HUES48 (cell line): ENCODE measurements around the gene OR51E2.

Experiments used
- H3K27ac ChIP-seq: one replicate; pipeline ENCODE4 v1.7.0; 2013; ENCODE audit warnings: low read depth, low read length, inconsistent platforms
- H3K27me3 ChIP-seq: 2 replicates; pipeline ENCODE4 v1.6.1; 2013; ENCODE audit warnings: mild to moderate bottlenecking, low read length; ENCODE audit not compliant: control insufficient read depth, insufficient read depth
- H3K36me3 ChIP-seq: 2 replicates; pipeline ENCODE4 v1.6.1; 2013; ENCODE audit warnings: low read length; ENCODE audit not compliant: control insufficient read depth, insufficient read depth
- H3K4me1 ChIP-seq: 2 replicates; pipeline ENCODE4 v1.6.1; 2013; ENCODE audit warnings: mild to moderate bottlenecking, low read length; ENCODE audit not compliant: control insufficient read depth, insufficient read depth
- H3K4me3 ChIP-seq: 2 replicates; pipeline ENCODE4 v1.5.1; 2013; ENCODE audit warnings: mild to moderate bottlenecking, low read depth, low read length
- H3K9ac ChIP-seq: 2 replicates; pipeline ENCODE4 v1.6.1; 2013; ENCODE audit warnings: mild to moderate bottlenecking, low read depth, low read length, moderate library complexity
- H3K9me3 ChIP-seq: 2 replicates; pipeline ENCODE4 v1.6.1; 2013; ENCODE audit warnings: low read length; ENCODE audit not compliant: control insufficient read depth, insufficient read depth

OR51E2 gene

DNA sequence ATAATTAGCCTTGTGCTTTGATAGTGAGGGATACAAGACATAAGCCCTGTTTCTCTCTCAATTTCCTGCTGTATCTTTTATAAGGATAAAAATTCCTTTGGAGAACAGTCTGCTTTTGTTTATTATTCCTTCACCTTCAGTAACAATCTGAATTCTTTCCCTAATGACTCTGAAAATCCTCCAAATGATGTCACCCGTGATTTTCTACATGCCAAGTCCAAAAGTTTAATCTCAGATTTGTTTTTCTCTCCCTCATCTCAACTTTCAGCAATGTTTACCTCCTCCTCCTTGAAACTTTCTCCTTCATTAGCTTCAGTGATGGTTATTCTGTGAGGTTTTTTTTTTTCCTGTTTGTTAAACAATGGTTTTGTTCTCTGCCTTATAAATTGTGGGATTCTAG, 2.2 kb downstream of the OR51E2 start:
- Histone ChIP-seq H3K9me3 (no peaks in the 10 kb centered on the region), H3K27ac (no peak overlapping the region), H3K4me3 (no peak overlapping the region), H3K27me3 (no peaks in the 10 kb centered on the region), H3K9ac (no peak overlapping the region), H3K4me1 (no peaks in the 10 kb centered on the region), H3K36me3 (no peaks in the 10 kb centered on the region)

DNA sequence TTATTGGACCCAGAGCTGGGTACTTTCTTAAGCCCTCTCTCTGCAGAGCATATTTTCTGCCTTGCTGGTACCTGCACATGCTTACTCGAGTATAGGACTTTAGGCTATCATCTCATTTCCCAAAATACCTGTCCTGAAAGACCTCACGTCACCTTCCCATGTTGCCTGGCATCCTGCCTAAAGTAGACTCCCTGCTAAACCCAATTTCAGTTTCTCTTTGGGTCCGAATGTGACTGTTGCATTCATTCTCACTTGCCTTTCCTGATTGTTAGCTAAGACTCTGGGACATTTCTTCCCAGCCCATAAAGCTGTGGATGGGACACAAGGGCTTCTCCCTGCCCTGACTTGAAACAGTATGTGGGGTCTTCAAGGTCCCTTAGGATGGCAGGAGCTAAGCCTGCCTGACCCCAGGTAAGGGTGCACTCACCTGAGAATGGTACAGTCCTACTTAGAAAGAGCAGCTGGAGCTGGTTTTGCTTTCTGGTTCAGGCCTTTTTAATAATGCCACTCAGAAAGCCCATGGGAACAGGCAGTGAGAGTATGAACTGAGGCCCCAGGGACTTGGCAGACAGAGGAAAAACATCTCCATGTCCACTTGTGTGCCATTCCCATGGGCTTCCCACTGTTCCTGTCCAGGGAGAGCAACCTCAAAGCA, 12.9 kb downstream of the OR51E2 start:
- no peak overlapping the region for H3K4me3 ChIP-seq
- H3K9ac ChIP-seq, result no peak overlapping the region
- no peaks in the 10 kb centered on the region for H3K9me3 ChIP-seq
- no peaks in the 10 kb centered on the region for H3K27me3 ChIP-seq
- no peaks in the 10 kb centered on the region for H3K36me3 ChIP-seq
- no peak overlapping the region for H3K27ac ChIP-seq
- no peaks in the 10 kb centered on the region for H3K4me1 ChIP-seq

DNA sequence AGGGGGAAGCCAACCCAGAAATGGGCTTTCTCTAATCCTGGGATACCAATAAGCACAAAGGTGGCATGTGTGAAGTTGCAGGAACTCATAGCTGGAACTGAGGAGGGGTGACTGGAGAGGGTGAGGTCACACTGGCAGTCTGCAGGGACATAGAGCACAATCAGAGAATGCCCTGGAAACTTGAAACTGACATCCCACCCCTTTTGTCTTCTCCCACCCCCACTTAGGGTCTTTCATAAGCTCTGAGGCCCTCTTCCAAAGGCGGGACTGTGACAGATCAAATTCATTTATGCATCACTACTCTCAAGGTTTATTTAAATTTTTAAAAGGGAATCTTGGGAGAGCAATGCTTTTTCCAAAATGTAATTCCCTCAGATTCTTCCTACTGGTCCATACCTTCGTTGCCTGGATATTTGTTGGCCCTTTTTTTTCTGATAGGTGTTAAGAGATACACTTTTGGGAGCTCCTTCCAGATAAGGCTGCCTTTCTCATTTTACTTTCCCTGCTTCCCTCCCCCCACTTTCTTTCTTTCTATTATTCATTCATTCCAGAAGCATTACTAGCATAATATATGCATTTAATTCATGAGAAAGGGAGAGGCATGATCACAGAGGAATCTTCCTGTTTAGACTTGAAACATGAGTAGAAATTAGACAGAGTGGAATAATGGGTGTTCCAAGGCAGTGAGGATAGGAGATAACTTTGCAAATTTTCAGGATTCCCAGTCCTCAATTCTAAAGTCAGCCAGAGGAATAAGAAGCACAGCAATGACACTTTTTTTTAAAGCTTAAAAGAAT, 14.8 kb downstream of the OR51E2 start:
- Histone ChIP-seq H3K9ac (no peak overlapping the region), H3K9me3 (no peaks in the 10 kb centered on the region), H3K27me3 (no peaks in the 10 kb centered on the region), H3K4me3 (no peak overlapping the region), H3K27ac (no peak overlapping the region), H3K4me1 (no peaks in the 10 kb centered on the region), H3K36me3 (no peaks in the 10 kb centered on the region)

DNA sequence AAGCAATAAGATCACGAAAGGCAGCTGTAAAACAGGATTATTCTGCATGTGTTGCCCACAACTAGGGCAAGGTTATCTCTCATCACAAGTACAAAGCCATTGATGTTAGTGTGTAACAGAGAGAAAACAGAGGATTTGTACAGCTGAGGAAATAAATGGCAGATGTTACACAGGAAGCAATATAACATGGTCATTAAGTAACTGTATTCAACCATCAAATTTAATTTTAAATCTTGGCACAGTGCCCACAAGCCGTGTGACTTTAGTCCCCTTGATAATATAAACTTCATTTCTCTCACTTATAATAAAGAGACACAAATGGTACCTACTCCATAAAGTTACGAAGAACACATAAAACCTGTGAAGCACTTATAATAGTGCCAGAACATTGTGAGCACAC, 17.3 kb downstream of the OR51E2 start:
- no peaks in the 10 kb centered on the region for H3K27me3 ChIP-seq
- no peaks in the 10 kb centered on the region for H3K9me3 ChIP-seq
- H3K4me3 ChIP-seq, result no peak overlapping the region
- H3K36me3 ChIP-seq, result no peaks in the 10 kb centered on the region
- no peak overlapping the region for H3K27ac ChIP-seq
- H3K4me1 ChIP-seq, result no peaks in the 10 kb centered on the region
- no peak overlapping the region for H3K9ac ChIP-seq

DNA sequence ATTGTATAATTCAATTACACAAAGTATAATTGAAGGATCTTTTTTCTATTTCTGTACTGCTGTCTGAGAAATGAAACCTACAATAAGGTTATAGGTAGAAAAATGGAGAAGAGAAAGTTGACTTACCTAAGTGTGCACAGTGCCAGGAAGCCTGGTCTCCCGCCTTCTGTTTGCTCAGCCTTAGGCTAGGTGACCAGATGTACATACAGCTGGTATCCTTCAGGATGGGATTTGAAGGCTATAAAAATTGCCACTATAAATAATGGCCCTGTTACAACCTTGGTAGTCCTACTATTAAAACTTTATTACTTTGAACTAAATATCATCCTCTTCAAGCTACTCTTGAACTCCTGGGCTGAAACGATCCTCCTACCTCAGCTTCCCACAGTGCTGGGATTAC, 19.7 kb downstream of the OR51E2 start:
- H3K9ac ChIP-seq, result no peak overlapping the region
- no peaks in the 10 kb centered on the region for H3K9me3 ChIP-seq
- H3K27me3 ChIP-seq, result no peaks in the 10 kb centered on the region
- no peaks in the 10 kb centered on the region for H3K4me1 ChIP-seq
- no peak overlapping the region for H3K4me3 ChIP-seq
- H3K27ac ChIP-seq, result no peak overlapping the region
- H3K36me3 ChIP-seq, result no peaks in the 10 kb centered on the region

DNA sequence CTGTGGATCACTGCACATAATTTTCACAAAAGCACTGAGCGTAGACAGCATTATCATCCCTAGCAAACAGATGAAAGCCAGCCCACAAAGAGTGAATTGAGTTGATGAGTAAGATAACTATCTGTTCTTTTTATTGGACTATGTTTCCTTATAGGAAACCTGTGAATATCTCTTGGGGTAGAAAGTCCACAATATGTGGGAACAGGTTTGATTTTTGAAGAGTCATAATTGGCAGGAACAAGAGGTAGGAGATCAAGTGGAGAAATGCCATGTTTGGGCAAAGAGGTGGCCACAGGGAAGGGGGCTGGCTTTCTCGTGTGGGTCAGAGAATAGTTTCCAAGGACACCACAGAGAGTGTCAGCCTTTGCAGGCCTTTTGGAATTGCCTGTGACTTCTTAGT, 23.9 kb downstream of the OR51E2 start:
- Histone ChIP-seq H3K36me3 (no peaks in the 10 kb centered on the region), H3K27ac (no peak overlapping the region), H3K4me1 (no peaks in the 10 kb centered on the region), H3K9ac (no peak overlapping the region), H3K9me3 (no peaks in the 10 kb centered on the region), H3K4me3 (no peak overlapping the region), H3K27me3 (no peaks in the 10 kb centered on the region)

DNA sequence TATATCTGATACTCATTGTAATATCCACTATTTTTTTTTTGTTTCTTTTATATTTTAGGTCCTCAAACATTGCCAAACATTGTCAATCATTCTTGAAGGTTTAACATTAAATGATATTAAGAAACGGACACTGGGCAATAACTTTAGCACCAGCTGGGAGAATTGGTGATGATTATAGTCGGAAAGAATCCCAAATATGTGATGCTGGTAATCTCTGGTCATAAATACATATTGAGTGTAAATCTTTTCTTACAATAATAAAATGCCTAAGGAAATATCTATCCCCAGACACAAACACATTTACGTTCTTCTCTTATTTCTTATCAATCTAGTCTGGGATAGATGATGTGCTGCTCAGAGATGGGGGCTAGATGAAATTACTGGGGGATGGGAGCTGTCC, 25.2 kb downstream of the OR51E2 start:
- Histone ChIP-seq H3K27me3 (no peaks in the 10 kb centered on the region), H3K4me3 (no peak overlapping the region), H3K36me3 (no peaks in the 10 kb centered on the region), H3K9ac (no peak overlapping the region), H3K9me3 (no peaks in the 10 kb centered on the region), H3K4me1 (no peaks in the 10 kb centered on the region), H3K27ac (no peak overlapping the region)

DNA sequence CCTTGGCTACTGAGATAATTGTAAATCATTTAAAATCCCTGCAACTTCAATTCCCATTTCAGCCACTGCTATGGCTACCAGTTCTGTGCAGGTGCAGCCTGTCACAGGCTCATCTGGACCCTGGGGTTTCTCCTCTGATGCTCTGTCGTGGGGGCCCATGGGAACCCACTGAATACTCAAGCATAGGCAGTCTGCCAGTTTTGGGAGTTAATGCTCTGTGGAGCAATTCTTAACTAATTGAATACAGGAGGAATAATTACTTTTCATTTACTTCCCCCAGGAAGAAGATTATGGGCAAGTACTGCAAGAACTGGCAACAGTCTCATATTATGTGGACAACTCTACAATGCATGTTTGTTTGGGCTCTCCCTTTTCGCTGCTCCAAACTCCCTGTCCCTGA, 25.9 kb downstream of the OR51E2 start:
- Histone ChIP-seq H3K9me3 (no peaks in the 10 kb centered on the region), H3K4me3 (no peak overlapping the region), H3K36me3 (no peaks in the 10 kb centered on the region), H3K27ac (no peak overlapping the region), H3K4me1 (no peaks in the 10 kb centered on the region), H3K9ac (no peak overlapping the region), H3K27me3 (no peaks in the 10 kb centered on the region)

DNA sequence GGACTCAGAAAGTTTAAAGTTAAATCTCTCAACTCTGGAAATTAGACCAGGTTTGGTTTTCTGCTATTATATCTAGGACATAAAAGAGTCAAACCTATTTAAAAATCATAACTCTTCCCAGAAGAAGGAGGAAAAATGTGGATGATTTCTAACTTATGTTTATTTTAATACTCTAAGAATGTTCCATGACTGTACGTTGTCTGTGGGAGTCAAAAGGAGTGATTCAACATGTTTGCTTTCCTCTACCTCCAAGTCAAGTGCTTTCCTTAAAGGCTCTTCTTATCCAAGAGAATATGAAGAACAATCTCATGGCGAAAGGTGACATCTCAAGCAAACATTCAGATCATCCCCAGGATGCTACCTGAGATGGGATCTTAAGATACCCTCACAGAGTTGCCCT, 32.2 kb downstream of the OR51E2 start:
- Histone ChIP-seq H3K9me3 (no peaks in the 10 kb centered on the region), H3K4me1 (no peaks in the 10 kb centered on the region), H3K27ac (no peak overlapping the region), H3K9ac (no peak overlapping the region), H3K27me3 (no peaks in the 10 kb centered on the region), H3K36me3 (no peaks in the 10 kb centered on the region), H3K4me3 (no peak overlapping the region)

DNA sequence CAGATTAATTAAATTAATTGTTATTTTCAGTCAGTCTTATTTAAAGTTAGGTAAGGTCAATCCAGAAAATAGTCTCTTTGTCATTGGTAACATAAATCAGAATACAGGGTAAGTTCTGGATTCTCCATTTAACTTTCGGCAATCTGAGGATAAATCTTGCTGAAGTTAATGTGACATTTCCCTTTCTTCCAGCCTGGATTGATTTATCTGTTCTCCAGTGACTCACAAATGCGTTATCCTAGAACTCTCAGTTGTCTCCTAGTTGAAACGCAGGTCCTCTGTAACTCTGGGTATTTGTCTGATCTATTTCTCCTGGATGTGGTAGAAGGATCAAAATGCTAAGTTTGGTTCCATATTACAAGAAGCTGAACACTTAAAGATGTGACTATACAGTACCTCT, 32.9 kb downstream of the OR51E2 start:
- Histone ChIP-seq H3K9ac (no peak overlapping the region), H3K4me3 (no peak overlapping the region), H3K27me3 (no peaks in the 10 kb centered on the region), H3K27ac (no peak overlapping the region), H3K9me3 (no peaks in the 10 kb centered on the region), H3K36me3 (no peaks in the 10 kb centered on the region), H3K4me1 (no peaks in the 10 kb centered on the region)

DNA sequence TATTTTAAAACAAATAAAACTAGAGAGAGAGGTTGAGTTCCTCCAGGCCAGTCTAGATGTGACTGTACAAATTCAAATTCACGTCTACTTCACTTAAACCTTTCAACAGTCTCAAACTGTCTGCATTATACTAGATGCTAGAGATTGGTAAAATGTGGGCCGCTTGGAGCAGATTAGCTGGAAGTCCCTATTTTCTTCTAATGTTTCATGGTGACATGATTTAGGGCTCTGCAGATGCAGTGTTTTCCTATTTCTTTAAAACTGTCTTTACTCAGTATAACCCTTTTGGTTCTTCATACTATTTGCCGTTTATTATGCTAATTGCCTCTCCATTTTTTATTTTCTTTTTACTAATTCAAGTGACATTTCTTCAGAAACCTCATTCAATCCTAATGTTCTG, 33.5 kb downstream of the OR51E2 start:
- Histone ChIP-seq H3K9me3 (no peaks in the 10 kb centered on the region), H3K4me1 (no peaks in the 10 kb centered on the region), H3K4me3 (no peak overlapping the region), H3K27me3 (no peaks in the 10 kb centered on the region), H3K36me3 (no peaks in the 10 kb centered on the region), H3K9ac (no peak overlapping the region), H3K27ac (no peak overlapping the region)
